Measurements from ENCODE around the gene WT1.

The WT1 gene

GRCh38 chr11:32469791-32470190, 34.5 kb upstream of the WT1 start:
- Histone ChIP-seq H3K9me3 (ENCODE audit: control insufficient read depth, insufficient read depth, low read depth, low read length) (no peaks in the 10 kb centered on the region), H3K27ac (ENCODE audit: extremely low read depth, low read depth, low read length) (no peak overlapping the region), H3K4me1 (ENCODE audit: control insufficient read depth, insufficient read depth, low read length) (no peaks in the 10 kb centered on the region), H3K4me3 (ENCODE audit: low read depth, low read length) (no peak overlapping the region), H3K36me3 (ENCODE audit: control insufficient read depth in 2 of 2, insufficient read depth in 1 of 2, low read length in 2 of 2) (no peaks in the 10 kb centered on the region)
- ChIA-PET CTCF (interaction anchor here (0.8 kb wide), 1 partner anchor 13 kb away, joined by 5 read pairs; no protein-coding TSS in a partner anchor), POLR2A (no interaction called here)
- TF ChIP-seq ZNF266 (tag by site-specific recombination; IDR thresholded peaks at IDR 0.05; ENCODE audit: low read depth) (no peak), ZNF692 (tag by site-specific recombination; IDR thresholded peaks at IDR 0.05) (no peak), MEIS1 (CRISPR knock-in tag; IDR thresholded peaks at IDR 0.05; ENCODE audit: borderline replicate concordance) (no peak), ZNF362 (tag by site-specific recombination; IDR thresholded peaks at IDR 0.05) (no peak), GLI4 (tag by site-specific recombination; IDR thresholded peaks at IDR 0.05) (no peak), SETDB1 (IDR thresholded peaks at IDR 0.05; ENCODE audit: insufficient read length, low read length) (no peak), ZNF600 (tag by site-specific recombination; IDR thresholded peaks at IDR 0.05) (no peak), ZNF785 (tag by site-specific recombination; IDR thresholded peaks at IDR 0.05) (no peak)
- TF ChIP-seq, protein P1, sequence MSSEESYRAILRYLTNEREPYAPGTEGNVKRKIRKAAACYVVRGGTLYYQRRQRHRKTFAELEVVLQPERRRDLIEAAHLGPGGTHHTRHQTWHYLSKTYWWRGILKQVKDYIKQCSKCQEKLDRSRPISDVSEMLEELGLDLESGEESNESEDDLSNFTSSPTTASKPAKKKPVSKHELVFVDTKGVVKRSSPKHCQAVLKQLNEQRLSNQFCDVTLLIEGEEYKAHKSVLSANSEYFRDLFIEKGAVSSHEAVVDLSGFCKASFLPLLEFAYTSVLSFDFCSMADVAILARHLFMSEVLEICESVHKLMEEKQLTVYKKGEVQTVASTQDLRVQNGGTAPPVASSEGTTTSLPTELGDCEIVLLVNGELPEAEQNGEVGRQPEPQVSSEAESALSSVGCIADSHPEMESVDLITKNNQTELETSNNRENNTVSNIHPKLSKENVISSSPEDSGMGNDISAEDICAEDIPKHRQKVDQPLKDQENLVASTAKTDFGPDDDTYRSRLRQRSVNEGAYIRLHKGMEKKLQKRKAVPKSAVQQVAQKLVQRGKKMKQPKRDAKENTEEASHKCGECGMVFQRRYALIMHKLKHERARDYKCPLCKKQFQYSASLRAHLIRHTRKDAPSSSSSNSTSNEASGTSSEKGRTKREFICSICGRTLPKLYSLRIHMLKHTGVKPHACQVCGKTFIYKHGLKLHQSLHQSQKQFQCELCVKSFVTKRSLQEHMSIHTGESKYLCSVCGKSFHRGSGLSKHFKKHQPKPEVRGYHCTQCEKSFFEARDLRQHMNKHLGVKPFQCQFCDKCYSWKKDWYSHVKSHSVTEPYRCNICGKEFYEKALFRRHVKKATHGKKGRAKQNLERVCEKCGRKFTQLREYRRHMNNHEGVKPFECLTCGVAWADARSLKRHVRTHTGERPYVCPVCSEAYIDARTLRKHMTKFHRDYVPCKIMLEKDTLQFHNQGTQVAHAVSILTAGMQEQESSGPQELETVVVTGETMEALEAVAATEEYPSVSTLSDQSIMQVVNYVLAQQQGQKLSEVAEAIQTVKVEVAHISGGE (tag by site-specific recombination; conservative IDR thresholded peaks at IDR 0.05; ENCODE audit: low read depth), result no peak

GRCh38 chr11:32466279-32466915, 31.1 kb upstream of the WT1 start:
- Histone ChIP-seq H3K4me3 (ENCODE audit: low read depth, low read length) (no peak overlapping the region), H3K36me3 (ENCODE audit: control insufficient read depth in 2 of 2, insufficient read depth in 1 of 2, low read length in 2 of 2) (no peaks in the 10 kb centered on the region), H3K27ac (ENCODE audit: extremely low read depth, low read depth, low read length) (no peak overlapping the region), H3K4me1 (ENCODE audit: control insufficient read depth, insufficient read depth, low read length) (no peaks in the 10 kb centered on the region), H3K9me3 (ENCODE audit: control insufficient read depth, insufficient read depth, low read depth, low read length) (no peaks in the 10 kb centered on the region)
- TF ChIP-seq, protein P2, sequence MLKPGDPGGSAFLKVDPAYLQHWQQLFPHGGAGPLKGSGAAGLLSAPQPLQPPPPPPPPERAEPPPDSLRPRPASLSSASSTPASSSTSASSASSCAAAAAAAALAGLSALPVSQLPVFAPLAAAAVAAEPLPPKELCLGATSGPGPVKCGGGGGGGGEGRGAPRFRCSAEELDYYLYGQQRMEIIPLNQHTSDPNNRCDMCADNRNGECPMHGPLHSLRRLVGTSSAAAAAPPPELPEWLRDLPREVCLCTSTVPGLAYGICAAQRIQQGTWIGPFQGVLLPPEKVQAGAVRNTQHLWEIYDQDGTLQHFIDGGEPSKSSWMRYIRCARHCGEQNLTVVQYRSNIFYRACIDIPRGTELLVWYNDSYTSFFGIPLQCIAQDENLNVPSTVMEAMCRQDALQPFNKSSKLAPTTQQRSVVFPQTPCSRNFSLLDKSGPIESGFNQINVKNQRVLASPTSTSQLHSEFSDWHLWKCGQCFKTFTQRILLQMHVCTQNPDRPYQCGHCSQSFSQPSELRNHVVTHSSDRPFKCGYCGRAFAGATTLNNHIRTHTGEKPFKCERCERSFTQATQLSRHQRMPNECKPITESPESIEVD (tag by site-specific recombination; IDR thresholded peaks at IDR 0.05), result peak; percentile 31; the same call in 1 of the 2 replicates
- TF ChIP-seq, protein P1 (tag by site-specific recombination; conservative IDR thresholded peaks at IDR 0.05; ENCODE audit: low read depth), result no peak
- TF ChIP-seq SP7 (tag by site-specific recombination; IDR thresholded peaks at IDR 0.05) (peak; percentile 69), GLI4 (tag by site-specific recombination; IDR thresholded peaks at IDR 0.05) (no peak)
- ChIA-PET POLR2A (no interaction called here), CTCF (interaction anchor here (0.7 to 1.4 kb wide), 2 partner anchors 19 to 177 kb away, joined by 3 to 4 read pairs; no protein-coding TSS in a partner anchor)

Measured in HEK293 (cell line).